DOHH2 (cell line): ENCODE data around the gene CEP112.

Experiments used
- H3F3A ChIP-seq: fragments of 200-600 bp; sonication (generic), shearing (Covaris generic); 2 replicates; pipeline ENCODE4 v1.6.0; 2016; ENCODE audit warnings: antibody characterized with exemption, mild to moderate bottlenecking; ENCODE audit not compliant: control insufficient read depth, insufficient read depth
- H3K27ac ChIP-seq: fragments of 200-600 bp; sonication (generic); 2 replicates; pipeline ENCODE4 v1.5.1; 2014; ENCODE audit warnings: low read depth, mild to moderate bottlenecking, low read length, moderate library complexity
- H3K27me3 ChIP-seq: fragments of 200-600 bp; sonication (generic); 2 replicates; pipeline ENCODE4 v1.6.1; 2014; ENCODE audit warnings: mild to moderate bottlenecking, low read length, mixed read lengths; ENCODE audit not compliant: control insufficient read depth
- H3K36me3 ChIP-seq: fragments of 200-600 bp; sonication (generic); 2 replicates; pipeline ENCODE4 v1.6.1; 2014; ENCODE audit warnings: mild to moderate bottlenecking, low read length, moderate library complexity, mixed read lengths; ENCODE audit not compliant: control insufficient read depth
- H3K4me1 ChIP-seq: fragments of 200-600 bp; sonication (generic); 2 replicates; pipeline ENCODE4 v1.6.1; 2014; ENCODE audit warnings: mild to moderate bottlenecking, low read length, mixed read lengths; ENCODE audit not compliant: control insufficient read depth
- H3K4me2 ChIP-seq: fragments of 200-600 bp; sonication (generic); 2 replicates; pipeline ENCODE4 v1.6.0; 2014; ENCODE audit warnings: mild to moderate bottlenecking, low read length, moderate library complexity
- H3K4me3 ChIP-seq: fragments of 200-600 bp; sonication (generic); 2 replicates; pipeline ENCODE4 v1.5.1; 2014; ENCODE audit warnings: mild to moderate bottlenecking, low read length, mixed read lengths
- H3K79me2 ChIP-seq: fragments of 200-600 bp; sonication (generic); 2 replicates; pipeline ENCODE4 v1.6.1; 2014; ENCODE audit warnings: mild to moderate bottlenecking, low read length, mixed read lengths; ENCODE audit not compliant: control insufficient read depth
- H3K9me2 ChIP-seq: fragments of 200-600 bp; sonication (generic); replicated peaks from 2 replicates; pipeline ENCODE4 v1.6.1; 2014; ENCODE audit warnings: mild to moderate bottlenecking, low read length, mixed read lengths; ENCODE audit not compliant: control insufficient read depth
- H3K9me3 ChIP-seq: fragments of 200-600 bp; sonication (generic); 2 replicates; pipeline ENCODE4 v1.6.1; 2014; ENCODE audit warnings: antibody characterized with exemption, low read length, mixed read lengths; ENCODE audit not compliant: control insufficient read depth, insufficient read depth
- H4K20me1 ChIP-seq: fragments of 200-600 bp; sonication (generic); 2 replicates; pipeline ENCODE4 v1.6.0; 2014; ENCODE audit warnings: low read depth, mild to moderate bottlenecking, antibody characterized with exemption, low read length, moderate library complexity; ENCODE audit not compliant: control insufficient read depth, insufficient read depth
- CTCF ChIP-seq: fragments of 200-600 bp; sonication (generic); IDR thresholded peaks from one replicate; pipeline ENCODE4 v1.5.1; 2014; ENCODE audit warnings: antibody characterized with exemption, mild to moderate bottlenecking, low read depth, low read length; ENCODE audit not compliant: poor library complexity, severe bottlenecking
- EZH2phosphoT487 ChIP-seq: fragments of 200-600 bp; sonication (generic); IDR thresholded peaks from 2 replicates; pipeline ENCODE4 v1.6.1; 2017; ENCODE audit warnings: borderline replicate concordance, mild to moderate bottlenecking, antibody characterized with exemption, low read length, moderate library complexity, mixed read lengths

Gene CEP112

GRCh38 chr17:65644545-65644944 is 547.4 kb downstream of the CEP112 start:
- TF ChIP-seq CTCF = no peak
- TF ChIP-seq EZH2phosphoT487 = no peak

GRCh38 chr17:65638221-65638975 is 553.5 kb downstream of the CEP112 start:
- H3K4me2 ChIP-seq = no peak overlapping the region
- TF ChIP-seq EZH2phosphoT487 (no peak), CTCF (no peak)

More at GRCh38 chr17:65644545-65644944, 547.4 kb downstream of the CEP112 start:
- Histone ChIP-seq H3K9me2 (no peaks in the 10 kb centered on the region; the same call in 1 of the 2 replicates), H3K9me3 (peaks cover 6% of the 10 kb centered on the region; the same call in 1 of the 2 replicates), H3K27ac (no peak overlapping the region), H3K36me3 (no peaks in the 10 kb centered on the region), H3K4me2 (no peak overlapping the region), H3K4me1 (no peaks in the 10 kb centered on the region), H4K20me1 (no peaks in the 10 kb centered on the region), H3K79me2 (no peaks in the 10 kb centered on the region), H3F3A (no peaks in the 10 kb centered on the region), H3K27me3 (no peaks in the 10 kb centered on the region), H3K4me3 (no peak overlapping the region)

GRCh38 chr17:65637786-65638185 is 554.1 kb downstream of the CEP112 start:
- H3F3A ChIP-seq = no peaks in the 10 kb centered on the region
- no peaks in the 10 kb centered on the region for H3K4me1 ChIP-seq
- H3K9me3 ChIP-seq = no peaks in the 10 kb centered on the region
- H3K36me3 ChIP-seq = no peaks in the 10 kb centered on the region
- H3K27ac ChIP-seq = no peak overlapping the region
- H4K20me1 ChIP-seq = no peaks in the 10 kb centered on the region
- H3K4me3 ChIP-seq = no peak overlapping the region
- no peak overlapping the region for H3K4me2 ChIP-seq
- H3K9me2 ChIP-seq = no peaks in the 10 kb centered on the region; the same call in 1 of the 2 replicates
- peaks cover 6% of the 10 kb centered on the region for H3K27me3 ChIP-seq
- TF ChIP-seq EZH2phosphoT487 (no peak), CTCF (no peak)
- H3K79me2 ChIP-seq = no peaks in the 10 kb centered on the region

More at GRCh38 chr17:65638221-65638975, 553.5 kb downstream of the CEP112 start:
- Histone ChIP-seq H3K9me2 (no peaks in the 10 kb centered on the region; the same call in 1 of the 2 replicates), H3K27me3 (peaks cover 6% of the 10 kb centered on the region; the same call in 1 of the 2 replicates), H3K4me1 (no peaks in the 10 kb centered on the region), H3F3A (no peaks in the 10 kb centered on the region), H3K27ac (no peak overlapping the region), H3K9me3 (no peaks in the 10 kb centered on the region), H4K20me1 (no peaks in the 10 kb centered on the region), H3K36me3 (no peaks in the 10 kb centered on the region), H3K4me3 (no peak overlapping the region), H3K79me2 (no peaks in the 10 kb centered on the region)
